ENCODE data around the gene SLC16A9.

The SLC16A9 gene

GRCh38 chr10:59627366-59628018, 82.2 kb downstream of the SLC16A9 start:
- no peak for DNase-seq (ENCODE audit: low spot score)

- DNase-seq (ENCODE audit: low spot score), result no peak
These were observed 83.2 kb downstream of the SLC16A9 start for GRCh38 chr10:59626523-59626869.

- DNase-seq (ENCODE audit: low spot score), result peak; percentile 75
These were observed 83.7 kb downstream of the SLC16A9 start for GRCh38 chr10:59625721-59626522.

- DNase-seq (ENCODE audit: low spot score), result no peak
These were observed 84.7 kb downstream of the SLC16A9 start for GRCh38 chr10:59624951-59625350.

- no peak for DNase-seq (ENCODE audit: low spot score)
These were observed 85.5 kb downstream of the SLC16A9 start for GRCh38 chr10:59624136-59624535.

GRCh38 chr10:59623133-59624121, 86.2 kb downstream of the SLC16A9 start:
- DNase-seq (ENCODE audit: low spot score), result peak; percentile 20

GRCh38 chr10:59622320-59623132, 87.1 kb downstream of the SLC16A9 start:
- peak; percentile 74 for DNase-seq (ENCODE audit: low spot score)

- no peak for DNase-seq (ENCODE audit: low spot score)
These were observed 87.9 kb downstream of the SLC16A9 start for GRCh38 chr10:59621771-59622170.

- no peak for DNase-seq (ENCODE audit: low spot score)
These were observed 91.0 kb downstream of the SLC16A9 start for GRCh38 chr10:59618666-59619065.

GRCh38 chr10:59617996-59618395, 91.7 kb downstream of the SLC16A9 start:
- no peak for DNase-seq (ENCODE audit: low spot score)

- peak; percentile 35 for DNase-seq (ENCODE audit: low spot score)
These were observed 98.6 kb downstream of the SLC16A9 start for GRCh38 chr10:59611048-59611447.

GRCh38 chr10:59607970-59608369, 101.7 kb downstream of the SLC16A9 start:
- no peak for DNase-seq (ENCODE audit: low spot score)

GRCh38 chr10:59606551-59606961, 103.1 kb downstream of the SLC16A9 start:
- DNase-seq (ENCODE audit: low spot score), result peak; percentile 53

GRCh38 chr10:59601985-59602384, 107.7 kb downstream of the SLC16A9 start:
- DNase-seq (ENCODE audit: low spot score), result peak; percentile 62

Measured in kidney tubule cell (primary cell).